Astrocyte of the spinal cord (primary cell): ENCODE results near the gene HBA1.
"Not testable (repeated sequence)": the region's sequence is repeated elsewhere in the genome, so short reads cannot be mapped to it uniquely, and the experiment has no call there.

Experiments
- DNase-seq: peaks from one replicate; pipeline ENCODE4 v3.0.0; 2011; ENCODE audit warnings: low read depth, low spot score
- H3K4me3 ChIP-seq: 2 replicates; pipeline ENCODE4 v1.5.1; 2011; ENCODE audit warnings: low read depth, mild to moderate bottlenecking, low read length, moderate library complexity
- in situ Hi-C: cut with HindIII; loops from 2 replicates; pipeline ENCODE4 v1.10.0; 2017; ENCODE audit warnings: low sequenced_read_pairs
- TF ChIP-seq, protein P1 (sequence below): IDR thresholded peaks from 2 replicates; pipeline ENCODE4 v1.5.1; 2012; ENCODE audit warnings: low read depth, mild to moderate bottlenecking, low read length, inconsistent platforms

The HBA1 gene

DNA sequence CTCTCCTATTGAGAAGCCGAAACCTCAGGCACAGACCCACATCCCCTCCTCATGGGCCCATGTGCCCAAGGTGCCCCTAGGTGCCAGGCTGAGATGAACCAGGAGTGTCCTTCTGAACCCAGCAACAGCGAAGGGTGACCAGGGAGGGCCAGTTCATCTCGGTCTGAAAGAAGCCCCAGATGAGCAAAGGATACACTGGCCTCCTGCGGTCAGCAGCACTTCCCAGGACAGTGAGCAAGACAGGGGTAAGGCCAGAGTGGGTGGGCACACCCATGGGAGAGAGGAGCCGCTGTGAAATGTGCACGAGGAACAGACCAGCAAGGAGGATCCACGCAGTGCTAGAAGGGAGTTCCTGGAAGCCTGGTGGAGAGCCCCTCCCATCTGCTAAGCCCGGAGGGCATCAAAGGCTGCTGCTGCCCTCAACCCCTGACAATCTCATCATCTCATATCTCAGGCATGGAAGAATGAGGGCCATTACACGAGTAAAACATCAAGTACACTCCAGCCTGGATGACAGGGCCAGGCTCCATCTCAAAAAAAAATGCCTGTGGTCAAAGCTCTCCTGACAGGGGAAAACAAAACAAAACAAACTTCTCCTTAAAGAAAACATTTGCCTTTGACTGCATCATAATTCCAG is 27.3 kb upstream of the HBA1 start:
- DNase-seq, result peak; percentile 12
- H3K4me3 ChIP-seq, result no peak overlapping the region
- TF ChIP-seq, protein P1, sequence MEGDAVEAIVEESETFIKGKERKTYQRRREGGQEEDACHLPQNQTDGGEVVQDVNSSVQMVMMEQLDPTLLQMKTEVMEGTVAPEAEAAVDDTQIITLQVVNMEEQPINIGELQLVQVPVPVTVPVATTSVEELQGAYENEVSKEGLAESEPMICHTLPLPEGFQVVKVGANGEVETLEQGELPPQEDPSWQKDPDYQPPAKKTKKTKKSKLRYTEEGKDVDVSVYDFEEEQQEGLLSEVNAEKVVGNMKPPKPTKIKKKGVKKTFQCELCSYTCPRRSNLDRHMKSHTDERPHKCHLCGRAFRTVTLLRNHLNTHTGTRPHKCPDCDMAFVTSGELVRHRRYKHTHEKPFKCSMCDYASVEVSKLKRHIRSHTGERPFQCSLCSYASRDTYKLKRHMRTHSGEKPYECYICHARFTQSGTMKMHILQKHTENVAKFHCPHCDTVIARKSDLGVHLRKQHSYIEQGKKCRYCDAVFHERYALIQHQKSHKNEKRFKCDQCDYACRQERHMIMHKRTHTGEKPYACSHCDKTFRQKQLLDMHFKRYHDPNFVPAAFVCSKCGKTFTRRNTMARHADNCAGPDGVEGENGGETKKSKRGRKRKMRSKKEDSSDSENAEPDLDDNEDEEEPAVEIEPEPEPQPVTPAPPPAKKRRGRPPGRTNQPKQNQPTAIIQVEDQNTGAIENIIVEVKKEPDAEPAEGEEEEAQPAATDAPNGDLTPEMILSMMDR, result no peak
- in situ Hi-C loops, result no loop called here

DNA sequence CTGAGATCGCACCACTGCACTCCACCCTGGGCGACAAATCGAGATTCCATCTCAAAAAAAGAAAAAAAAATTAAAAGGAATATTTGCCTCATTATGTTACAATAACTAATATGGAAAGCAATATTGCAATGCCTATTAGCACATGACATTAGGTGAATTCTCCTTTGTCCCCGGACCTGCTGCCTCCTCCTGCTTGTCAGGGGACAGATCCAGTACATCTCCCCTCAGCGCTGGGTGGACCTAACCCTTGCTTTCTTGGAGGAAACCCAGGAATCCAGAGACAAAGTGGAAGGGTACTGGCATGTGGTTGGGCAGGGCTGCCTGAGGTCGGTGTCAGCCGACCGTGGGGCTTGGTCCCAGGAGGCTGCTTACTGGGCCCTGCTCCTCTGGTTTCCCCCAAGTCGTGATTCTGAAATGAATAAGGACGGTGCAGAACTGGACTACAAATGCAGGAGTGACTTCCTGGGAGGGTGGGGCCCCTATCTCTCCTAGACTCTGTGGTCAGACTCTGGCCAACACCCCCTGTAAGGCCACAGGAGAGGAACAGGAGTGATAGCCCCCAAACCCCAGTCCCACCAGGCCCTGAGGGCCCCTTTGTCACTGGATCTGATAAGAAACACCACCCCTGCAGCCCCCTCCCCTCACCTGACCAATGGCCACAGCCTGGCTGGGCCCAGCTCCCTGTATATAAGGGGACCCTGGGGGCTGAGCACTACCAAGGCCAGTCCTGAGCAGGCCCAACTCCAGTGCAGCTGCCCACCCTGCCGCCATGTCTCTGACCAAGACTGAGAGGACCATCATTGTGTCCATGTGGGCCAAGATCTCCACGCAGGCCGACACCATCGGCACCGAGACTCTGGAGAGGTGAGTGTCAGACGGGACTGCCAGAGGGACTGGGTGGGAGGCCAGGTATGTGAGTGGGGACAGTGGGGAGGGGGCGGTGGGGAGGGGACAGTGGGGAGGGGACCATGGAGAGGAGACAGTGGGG is 24.0 kb upstream of the HBA1 start, which contains the start of gene HBZ:
Gene HBZ, plus strand, starts transcription at position 504 of the 988 bp plus-strand sequence. Its CDS starts 266 bp downstream, at position 770.
- H3K4me3 ChIP-seq, result no peak within 1 kb of the TSS
- TF ChIP-seq, protein P1, result no peak
- DNase-seq, result no peak
- in situ Hi-C loops, result no loop called here

DNA sequence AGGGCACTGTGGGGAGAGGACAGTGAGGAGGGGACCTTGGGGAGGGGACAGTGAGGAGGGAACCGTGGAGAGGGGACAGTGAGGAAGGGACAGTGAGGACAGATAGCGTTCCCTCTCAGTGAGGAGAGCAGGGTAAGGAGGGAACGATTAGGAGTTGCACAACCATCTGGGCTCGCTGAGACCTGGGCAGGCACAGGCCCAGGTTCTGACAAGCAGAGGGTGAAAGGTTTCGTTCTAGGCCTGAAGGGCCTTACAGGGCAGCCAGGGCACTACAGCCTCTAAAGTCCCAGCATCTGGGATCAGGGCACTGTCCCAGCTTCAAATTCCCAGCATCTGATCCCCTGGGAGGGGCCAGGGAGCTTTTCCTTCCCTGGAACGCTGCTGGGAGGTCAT is 23.4 kb upstream of the HBA1 start:
- DNase-seq, H3K4me3 ChIP-seq, in situ Hi-C loops: not testable (repeated sequence)

DNA sequence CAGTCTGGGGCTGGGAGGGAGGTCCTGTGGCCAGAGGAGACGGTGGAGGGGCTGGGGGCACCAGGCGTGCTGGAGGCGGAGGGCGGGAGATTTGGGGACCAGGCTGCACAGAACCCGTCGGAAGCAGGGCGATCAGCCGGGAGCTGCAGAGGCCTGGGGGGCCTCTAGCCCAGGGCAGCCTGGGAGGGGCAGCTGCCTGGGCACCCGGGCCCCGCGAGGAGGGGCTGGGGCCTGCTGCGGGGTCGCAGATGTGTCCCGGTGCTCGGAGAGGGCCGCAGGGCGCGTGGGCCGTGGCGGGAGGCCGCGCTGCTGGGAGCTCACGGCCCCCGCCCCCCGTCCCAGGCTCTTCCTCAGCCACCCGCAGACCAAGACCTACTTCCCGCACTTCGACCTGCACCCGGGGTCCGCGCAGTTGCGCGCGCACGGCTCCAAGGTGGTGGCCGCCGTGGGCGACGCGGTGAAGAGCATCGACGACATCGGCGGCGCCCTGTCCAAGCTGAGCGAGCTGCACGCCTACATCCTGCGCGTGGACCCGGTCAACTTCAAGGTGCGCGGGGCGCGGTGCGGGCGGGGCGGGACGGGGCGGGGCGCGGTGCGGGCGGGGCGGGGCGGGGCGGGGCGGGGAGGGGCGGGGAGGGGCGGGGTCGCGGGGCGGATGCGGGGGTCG is 22.8 kb upstream of the HBA1 start:
- in situ Hi-C loops, DNase-seq, H3K4me3 ChIP-seq: not testable (repeated sequence)

DNA sequence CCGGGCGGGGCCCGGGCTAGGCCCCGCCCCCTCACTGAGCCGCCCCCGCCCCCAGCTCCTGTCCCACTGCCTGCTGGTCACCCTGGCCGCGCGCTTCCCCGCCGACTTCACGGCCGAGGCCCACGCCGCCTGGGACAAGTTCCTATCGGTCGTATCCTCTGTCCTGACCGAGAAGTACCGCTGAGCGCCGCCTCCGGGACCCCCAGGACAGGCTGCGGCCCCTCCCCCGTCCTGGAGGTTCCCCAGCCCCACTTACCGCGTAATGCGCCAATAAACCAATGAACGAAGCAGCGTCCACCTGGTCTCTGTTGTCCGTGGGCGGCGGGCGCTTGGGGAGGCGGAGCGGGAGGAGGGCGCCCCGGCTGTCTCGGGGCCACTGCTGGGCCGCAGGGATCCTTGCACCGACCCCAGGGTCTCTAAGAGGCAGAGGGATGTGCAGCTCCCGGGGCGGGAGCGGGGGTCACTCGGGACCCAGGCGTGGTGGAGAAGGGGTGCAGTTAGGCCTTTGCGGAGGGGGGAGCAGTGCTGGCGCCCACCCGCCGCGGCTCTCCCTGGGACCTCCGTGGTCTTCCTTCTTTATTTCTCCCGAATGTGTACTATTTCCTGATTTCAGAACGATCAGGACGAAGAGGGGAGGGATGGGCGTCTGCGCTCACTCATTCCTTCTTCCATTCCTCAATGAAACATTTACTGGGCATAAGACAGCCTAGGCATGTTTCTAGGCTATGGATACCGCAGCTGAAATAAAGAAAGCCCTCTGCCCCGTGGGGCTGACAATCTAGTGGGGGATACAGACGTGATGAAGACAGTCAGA is 22.1 kb upstream of the HBA1 start:
- TF ChIP-seq, protein P1, result no peak
- DNase-seq, result peak; percentile 31
- H3K4me3 ChIP-seq, result peak overlapping the region; percentile 45
- in situ Hi-C loops, result no loop called here

DNA sequence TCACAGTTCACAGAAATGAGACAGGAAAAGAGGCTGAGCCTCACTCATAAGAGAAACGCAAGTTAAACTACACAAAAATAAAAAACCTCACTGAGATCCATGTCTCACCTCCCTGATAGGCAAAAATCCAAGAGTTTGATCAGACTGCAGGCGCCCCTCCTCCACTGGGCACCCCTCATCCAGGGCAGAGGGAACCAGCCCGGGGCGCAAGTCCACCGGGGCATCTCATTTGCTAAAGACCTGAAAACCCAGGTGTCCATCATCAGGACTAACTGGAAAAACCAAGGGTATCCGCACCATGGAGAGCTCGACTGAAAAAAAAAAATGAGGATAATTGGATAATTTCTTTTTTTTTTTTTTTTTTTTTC is 21.5 kb upstream of the HBA1 start:
- H3K4me3 ChIP-seq, result no peak overlapping the region
- DNase-seq, result no peak
- in situ Hi-C loops, result no loop called here
- TF ChIP-seq, protein P1, result no peak
